Ovary (tissue), 9 donors: ENCODE results near the gene PARN. TPM values are rescaled to one million over a fixed set of nuclear protein-coding genes. Genes with fewer than 3 reads are reported as not detected.

Source experiments
- DNase-seq, 5 donors: peaks; one replicate each; pipeline ENCODE4 v3.0.0-alpha.2; 2019 to 2020
- H3K27ac ChIP-seq, 2 donors: fragments of 200-600 bp; one replicate each; pipeline versions ENCODE4 v1.5.1 to v1.8.0; 2019 to 2022
- H3K27me3 ChIP-seq: fragments of 200-600 bp; one replicate; pipeline ENCODE4 v1.8.0; 2022
- H3K36me3 ChIP-seq: fragments of 200-600 bp; sonication (generic); one replicate; pipeline ENCODE4 v1.5.1; 2019
- H3K4me1 ChIP-seq: one replicate; pipeline ENCODE4 v1.8.1; 2013; ENCODE audit warnings: mild to moderate bottlenecking, moderate library complexity; ENCODE audit not compliant: insufficient read depth
- H3K4me3 ChIP-seq: fragments of 200-600 bp; sonication (generic); one replicate; pipeline ENCODE4 v1.5.1; 2017
- H3K9me3 ChIP-seq, 2 donors: fragments of 200-600 bp in 1 of 2; sonication (generic) in 1 of 2; one replicate each; pipeline versions ENCODE4 v1.5.1 to v1.8.1; 2013 to 2019; ENCODE audit warnings: mild to moderate bottlenecking in 1 of 2, moderate library complexity in 1 of 2
- EP300 ChIP-seq: sonication (generic); formaldehyde crosslinking; IDR thresholded peaks from one replicate; pipeline ENCODE4 v1.6.1; 2017; ENCODE audit warnings: antibody characterized with exemption
- POLR2A ChIP-seq: fragments of 450-650 bp; IDR thresholded peaks from one replicate; pipeline ENCODE4 v1.6.1; 2017; ENCODE audit warnings: antibody characterized with exemption, mild to moderate bottlenecking, moderate library complexity
- WGBS, 3 donors: extraction: QIAGEN DNeasy Blood & Tissue Kit in 1 of 3; methylation state at CpG; one replicate each; pipeline versions ENCODE4 v1.1.5 to v1.1.7; 2013 to 2017; 5-methylcytosine and 5-hydroxymethylcytosine counted together
- intact Hi-C, 4 donors: fragments of 100-400 bp; cut with DNase I; formaldehyde crosslinking; loops; one replicate each; pipeline versions ENCODE4 v1.11.0 to v1.15.1; 2022 to 2023
- polyA plus RNA-seq, 2 donors: library from polyadenylated mRNA; stranded (reverse); fragments of 200-250 nt in 1 of 2; fragments of 350-450 nt in 1 of 2; fragmentation: Illumina TruSeq in 1 of 2; extraction: RNeasy Lipid Tissue Mini Kit (QIAGEN cat#74804) in 1 of 2; gene quantifications; one replicate each; pipeline ENCODE4 v1.2.3, GENCODE V29; 2013 to 2014
- total RNA-seq, 7 donors: library from RNA; depleted of rRNA in 2 of 7; stranded (reverse); fragments of >200 nt in 2 of 7; fragmentation: NEBNext Ultra II Directional in 3 of 7; extraction: Animal tissue kit (Norgen Biotek cat#: 25700) in 3 of 7; gene quantifications; one replicate each; pipeline versions ENCODE4 v1.1.0 to v1.2.4, GENCODE V29; 2016 to 2023
- TF ChIP-seq, protein P1 (sequence below), 3 donors: fragments of 450-650 bp in 2 of 3; fragments of 200-600 bp in 1 of 3; IDR thresholded peaks; one replicate each; pipeline versions ENCODE4 v1.5.1 to v1.8.0; 2016 to 2022; ENCODE audit warnings: antibody characterized with exemption in 3 of 3, mild to moderate bottlenecking in 1 of 3
- donor health status: DM: no; HTN: no; CAD: no; lungs with moderate emphysema.
- donor health status: DM: no; HTN: no; CAD: no.
- donor health status: Bipolar disorder and iron deficiency.
- donor health status: DM: yes; HTN: yes; CAD: no.
- donor health status: DM: no; HTN: no; CAD: no.
- donor health status: DM: yes; HTN: yes; CAD: no.

PARN gene
- total and polyA plus RNA-seq, 9 donors: 19.5 to 42.0 (median 29.0) TPM

GRCh38 chr16:14520753-14521152 lies 109.3 kb downstream of the PARN start:
- intact Hi-C loops: loop anchor here in 1 of 4 donors (10.0 kb wide), 1 partner anchor 116 kb away; no protein-coding TSS in a partner anchor
- no peaks in the 10 kb centered on the region for H3K9me3 ChIP-seq
- no peak overlapping the region for H3K27ac ChIP-seq
- H3K4me1 ChIP-seq: no peaks in the 10 kb centered on the region
- DNase-seq: no peak
- 89 to 94% (median 91%) methylated on average over 2 of the region's 2 CpGs for WGBS, 3 donors
- no peaks in the 10 kb centered on the region for H3K27me3 ChIP-seq
- no peak overlapping the region for H3K4me3 ChIP-seq
- no peaks in the 10 kb centered on the region for H3K36me3 ChIP-seq
- no peak for TF ChIP-seq POLR2A
- TF ChIP-seq, protein P1, sequence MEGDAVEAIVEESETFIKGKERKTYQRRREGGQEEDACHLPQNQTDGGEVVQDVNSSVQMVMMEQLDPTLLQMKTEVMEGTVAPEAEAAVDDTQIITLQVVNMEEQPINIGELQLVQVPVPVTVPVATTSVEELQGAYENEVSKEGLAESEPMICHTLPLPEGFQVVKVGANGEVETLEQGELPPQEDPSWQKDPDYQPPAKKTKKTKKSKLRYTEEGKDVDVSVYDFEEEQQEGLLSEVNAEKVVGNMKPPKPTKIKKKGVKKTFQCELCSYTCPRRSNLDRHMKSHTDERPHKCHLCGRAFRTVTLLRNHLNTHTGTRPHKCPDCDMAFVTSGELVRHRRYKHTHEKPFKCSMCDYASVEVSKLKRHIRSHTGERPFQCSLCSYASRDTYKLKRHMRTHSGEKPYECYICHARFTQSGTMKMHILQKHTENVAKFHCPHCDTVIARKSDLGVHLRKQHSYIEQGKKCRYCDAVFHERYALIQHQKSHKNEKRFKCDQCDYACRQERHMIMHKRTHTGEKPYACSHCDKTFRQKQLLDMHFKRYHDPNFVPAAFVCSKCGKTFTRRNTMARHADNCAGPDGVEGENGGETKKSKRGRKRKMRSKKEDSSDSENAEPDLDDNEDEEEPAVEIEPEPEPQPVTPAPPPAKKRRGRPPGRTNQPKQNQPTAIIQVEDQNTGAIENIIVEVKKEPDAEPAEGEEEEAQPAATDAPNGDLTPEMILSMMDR (IDR thresholded peaks at IDR 0.05): no peak
- TF ChIP-seq EP300: no peak

DNA sequence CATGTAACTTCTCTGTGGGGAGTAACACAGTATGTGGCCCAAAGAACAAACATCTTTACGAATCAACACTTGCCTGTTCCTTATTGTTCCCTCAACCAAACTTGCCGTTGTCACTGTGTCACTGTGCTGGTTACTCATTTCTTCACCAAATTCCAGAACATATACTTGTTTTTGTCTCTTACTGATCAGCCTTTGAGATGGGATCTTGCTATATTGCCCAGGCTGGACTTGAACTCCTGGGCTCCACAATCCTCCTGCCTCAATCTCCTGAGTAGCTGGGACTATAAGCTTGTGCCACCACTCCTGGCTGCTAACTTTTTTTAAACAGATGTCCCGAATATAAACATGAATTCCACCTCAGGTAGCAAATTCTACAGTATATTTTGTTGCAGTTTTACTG lies 115.1 kb downstream of the PARN start:
- WGBS, 3 donors: 94 to 99% (median 96%) methylated on average over 3 of the region's 3 CpGs
- Histone ChIP-seq H3K4me3 (no peak overlapping the region), H3K27me3 (no peaks in the 10 kb centered on the region), H3K36me3 (no peaks in the 10 kb centered on the region), H3K9me3 (no peaks in the 10 kb centered on the region), H3K4me1 (peaks cover 12% of the 10 kb centered on the region), H3K27ac (no peak overlapping the region)
- intact Hi-C loops: no loop called here
- DNase-seq: no peak
- TF ChIP-seq POLR2A (no peak), EP300 (no peak)
- TF ChIP-seq, protein P1 (IDR thresholded peaks at IDR 0.05): no peak

GRCh38 chr16:14513389-14514107 lies 116.5 kb downstream of the PARN start:
- Histone ChIP-seq H3K27ac (no peak overlapping the region), H3K27me3 (no peaks in the 10 kb centered on the region), H3K4me1 (peaks cover 18% of the 10 kb centered on the region), H3K4me3 (no peak overlapping the region), H3K36me3 (no peaks in the 10 kb centered on the region), H3K9me3 (no peaks in the 10 kb centered on the region)
- no peak for DNase-seq
- intact Hi-C loops: no loop called here
- no peak for TF ChIP-seq EP300
- no peak for TF ChIP-seq POLR2A
- TF ChIP-seq, protein P1 (IDR thresholded peaks at IDR 0.05): no peak
- WGBS, 3 donors: 94 to 95% (median 94%) methylated on average over 10 of the region's 10 CpGs

- Histone ChIP-seq H3K4me1 (peaks cover 18% of the 10 kb centered on the region), H3K27ac (peak overlapping the region in 1 of 2 donors; percentile 59), H3K4me3 (no peak overlapping the region), H3K36me3 (no peaks in the 10 kb centered on the region), H3K9me3 (no peaks in the 10 kb centered on the region), H3K27me3 (no peaks in the 10 kb centered on the region)
- WGBS, 3 donors: 94 to 98% (median 95%) methylated on average over 1 of the region's 1 CpG
- no peak for TF ChIP-seq POLR2A
- TF ChIP-seq EP300: no peak
- TF ChIP-seq, protein P1 (IDR thresholded peaks at IDR 0.05): no peak
- intact Hi-C loops: no loop called here
- no peak for DNase-seq
These were observed 118.3 kb downstream of the PARN start for GRCh38 chr16:14511800-14512135.
